Measurements from ENCODE around the gene RANBP1. TPM values are rescaled to one million over a fixed set of nuclear protein-coding genes. Genes with fewer than 3 reads are reported as not detected.

Gene RANBP1
- total RNA-seq, 1 donor from 2014 or later, result 85.1 TPM

DNA sequence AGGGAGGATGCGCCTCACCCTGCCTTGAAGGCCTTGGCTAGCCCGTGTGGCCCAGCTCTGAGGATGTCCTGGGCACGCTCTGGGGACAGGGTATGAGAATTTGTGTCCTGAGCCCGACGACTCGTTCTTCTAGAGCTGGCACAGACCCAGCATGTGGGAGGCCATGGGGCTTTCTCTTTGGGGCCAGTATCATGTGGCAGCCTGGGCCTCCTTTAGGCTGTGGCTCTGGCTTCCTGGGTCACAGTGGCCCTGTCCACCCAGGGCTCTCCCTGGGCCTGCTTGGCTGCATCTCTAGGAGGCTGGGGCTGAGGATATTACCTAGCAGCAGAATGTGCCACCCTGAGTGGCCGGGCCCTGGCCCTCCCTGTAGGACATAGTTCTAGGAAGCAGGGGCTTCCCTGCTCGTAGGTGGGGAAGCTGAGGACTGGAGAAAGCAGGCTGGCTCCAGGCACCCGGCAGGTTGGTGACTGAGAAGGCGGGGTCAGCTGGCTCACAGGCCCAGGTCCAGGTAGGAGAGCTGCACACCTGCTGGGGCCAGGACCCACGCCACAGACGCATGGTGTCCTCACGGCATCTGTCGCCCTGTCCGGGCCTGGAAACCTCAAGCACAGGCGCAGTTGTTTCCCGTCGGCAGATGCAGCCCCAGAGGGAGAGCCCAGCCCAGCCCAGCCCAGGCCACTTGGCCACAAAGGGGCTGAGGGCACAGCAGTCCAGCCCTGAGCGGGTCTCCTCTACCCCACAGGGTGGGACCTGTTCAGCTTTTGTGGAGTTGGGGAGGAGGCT is 28.2 kb downstream of the RANBP1 start:
- H3K9me3 ChIP-seq (ENCODE audit: control insufficient read depth in 3 of 3, low read length in 3 of 3), result no peaks in the 10 kb centered on the region
- no peaks in the 10 kb centered on the region for H3K27me3 ChIP-seq (ENCODE audit: control insufficient read depth in 3 of 3, insufficient read depth in 3 of 3, low read length in 3 of 3)
- H3K4me1 ChIP-seq (ENCODE audit: control insufficient read depth in 3 of 3, insufficient read depth in 3 of 3, low read length in 3 of 3), result no peaks in the 10 kb centered on the region
- H3K27ac ChIP-seq (ENCODE audit: low read depth, low read length), result no peak overlapping the region
- H3K4me3 ChIP-seq (ENCODE audit: low read length in 3 of 3), result no peak overlapping the region
- H3K9ac ChIP-seq (ENCODE audit: low read depth in 1 of 3, low read length in 3 of 3), result no peak overlapping the region
- H3K36me3 ChIP-seq (ENCODE audit: control insufficient read depth in 3 of 3, insufficient read depth in 3 of 3, low read length in 3 of 3), result peaks cover 11 to 16% (median 15%) of the 10 kb centered on the region in 3 donors

DNA sequence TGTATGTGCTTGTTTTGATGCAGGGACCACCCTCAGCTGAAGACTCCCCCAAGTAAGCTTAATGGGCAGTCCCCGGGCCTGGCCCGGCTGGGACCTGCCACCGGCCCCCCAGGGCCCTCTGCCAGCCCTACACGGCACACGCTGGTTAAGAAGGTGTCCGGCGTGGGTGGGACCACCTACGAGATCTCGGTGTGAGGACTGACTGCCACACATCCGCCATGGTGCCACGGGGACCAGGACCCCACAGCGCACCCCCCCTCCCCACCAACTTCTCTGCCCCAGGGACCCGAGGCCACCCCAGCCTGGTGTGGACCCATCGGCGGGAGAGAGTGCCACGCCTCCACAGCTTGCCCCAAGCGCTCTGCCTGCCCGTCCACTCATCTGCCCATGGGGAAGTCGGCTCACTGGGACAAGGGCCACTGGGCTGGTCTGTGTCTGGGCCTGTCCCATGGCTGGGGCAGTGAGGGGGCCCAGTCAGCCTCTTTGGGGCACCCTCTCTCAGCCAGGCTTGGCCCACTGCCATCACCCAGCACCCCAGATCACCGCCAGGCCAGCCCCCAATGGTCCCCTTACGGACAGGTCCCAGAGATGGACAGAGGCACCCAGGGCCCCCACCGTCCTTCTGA is 29.4 kb downstream of the RANBP1 start:
- Histone ChIP-seq H3K4me3 (ENCODE audit: low read length in 3 of 3) (no peak overlapping the region), H3K27ac (ENCODE audit: low read depth, low read length) (no peak overlapping the region), H3K27me3 (ENCODE audit: control insufficient read depth in 3 of 3, insufficient read depth in 3 of 3, low read length in 3 of 3) (no peaks in the 10 kb centered on the region), H3K9ac (ENCODE audit: low read depth in 1 of 3, low read length in 3 of 3) (no peak overlapping the region), H3K4me1 (ENCODE audit: control insufficient read depth in 3 of 3, insufficient read depth in 3 of 3, low read length in 3 of 3) (no peaks in the 10 kb centered on the region), H3K9me3 (ENCODE audit: control insufficient read depth in 3 of 3, low read length in 3 of 3) (no peaks in the 10 kb centered on the region), H3K36me3 (ENCODE audit: control insufficient read depth in 3 of 3, insufficient read depth in 3 of 3, low read length in 3 of 3) (peaks cover 7 to 11% (median 7%) of the 10 kb centered on the region in 3 donors)

DNA sequence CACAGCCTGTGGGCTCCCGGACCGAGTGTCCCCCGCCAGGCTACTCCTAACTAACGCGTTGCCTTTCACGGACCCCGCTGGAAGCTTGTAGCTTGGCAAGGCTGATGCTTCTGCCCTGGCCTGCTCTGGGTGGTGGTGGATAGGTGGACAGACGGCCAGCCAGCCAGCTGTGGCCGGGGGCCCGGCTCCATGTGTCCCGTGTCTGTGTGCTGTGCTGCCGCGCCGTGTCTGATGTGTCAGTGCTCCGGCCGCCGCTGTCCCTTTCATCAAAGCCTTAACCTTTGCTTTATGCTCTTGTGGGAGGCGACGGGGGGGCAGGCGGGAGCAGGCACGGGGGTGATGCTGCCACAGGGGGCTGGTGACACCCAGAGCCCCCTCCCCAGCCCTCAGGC is 29.9 kb downstream of the RANBP1 start:
- Histone ChIP-seq H3K27me3 (ENCODE audit: control insufficient read depth in 3 of 3, insufficient read depth in 3 of 3, low read length in 3 of 3) (no peaks in the 10 kb centered on the region), H3K36me3 (ENCODE audit: control insufficient read depth in 3 of 3, insufficient read depth in 3 of 3, low read length in 3 of 3) (peaks cover 7 to 11% (median 7%) of the 10 kb centered on the region in 3 donors), H3K4me3 (ENCODE audit: low read length in 3 of 3) (no peak overlapping the region), H3K4me1 (ENCODE audit: control insufficient read depth in 3 of 3, insufficient read depth in 3 of 3, low read length in 3 of 3) (no peaks in the 10 kb centered on the region), H3K9ac (ENCODE audit: low read depth in 1 of 3, low read length in 3 of 3) (no peak overlapping the region), H3K27ac (ENCODE audit: low read depth, low read length) (no peak overlapping the region), H3K9me3 (ENCODE audit: control insufficient read depth in 3 of 3, low read length in 3 of 3) (no peaks in the 10 kb centered on the region)

DNA sequence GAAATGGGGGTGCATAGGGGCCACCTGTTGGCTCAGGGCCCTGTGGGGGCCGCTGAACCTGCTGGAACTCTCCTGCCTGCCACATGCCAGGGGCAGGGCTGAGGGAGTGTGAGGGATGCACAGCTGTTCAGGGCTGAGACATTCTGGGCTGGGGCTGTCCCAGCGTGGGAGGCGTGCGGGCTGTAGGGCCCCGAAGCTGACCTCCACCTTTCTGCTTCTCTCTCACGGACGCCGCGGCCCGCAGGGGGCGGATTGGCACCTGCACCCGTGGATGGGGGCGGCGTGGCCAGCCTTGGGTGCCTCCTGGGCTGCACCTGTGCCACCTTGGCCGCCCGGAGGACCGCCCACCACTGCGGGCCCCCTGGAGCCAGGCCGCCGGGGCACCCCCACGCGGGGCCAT is 30.9 kb downstream of the RANBP1 start:
- Histone ChIP-seq H3K27me3 (ENCODE audit: control insufficient read depth in 3 of 3, insufficient read depth in 3 of 3, low read length in 3 of 3) (no peaks in the 10 kb centered on the region), H3K4me3 (ENCODE audit: low read length in 3 of 3) (no peak overlapping the region), H3K27ac (ENCODE audit: low read depth, low read length) (no peak overlapping the region), H3K9ac (ENCODE audit: low read depth in 1 of 3, low read length in 3 of 3) (no peak overlapping the region), H3K36me3 (ENCODE audit: control insufficient read depth in 3 of 3, insufficient read depth in 3 of 3, low read length in 3 of 3) (peaks cover 3 to 9% (median 3%) of the 10 kb centered on the region in 3 donors), H3K9me3 (ENCODE audit: control insufficient read depth in 3 of 3, low read length in 3 of 3) (no peaks in the 10 kb centered on the region), H3K4me1 (ENCODE audit: control insufficient read depth in 3 of 3, insufficient read depth in 3 of 3, low read length in 3 of 3) (no peaks in the 10 kb centered on the region)

DNA sequence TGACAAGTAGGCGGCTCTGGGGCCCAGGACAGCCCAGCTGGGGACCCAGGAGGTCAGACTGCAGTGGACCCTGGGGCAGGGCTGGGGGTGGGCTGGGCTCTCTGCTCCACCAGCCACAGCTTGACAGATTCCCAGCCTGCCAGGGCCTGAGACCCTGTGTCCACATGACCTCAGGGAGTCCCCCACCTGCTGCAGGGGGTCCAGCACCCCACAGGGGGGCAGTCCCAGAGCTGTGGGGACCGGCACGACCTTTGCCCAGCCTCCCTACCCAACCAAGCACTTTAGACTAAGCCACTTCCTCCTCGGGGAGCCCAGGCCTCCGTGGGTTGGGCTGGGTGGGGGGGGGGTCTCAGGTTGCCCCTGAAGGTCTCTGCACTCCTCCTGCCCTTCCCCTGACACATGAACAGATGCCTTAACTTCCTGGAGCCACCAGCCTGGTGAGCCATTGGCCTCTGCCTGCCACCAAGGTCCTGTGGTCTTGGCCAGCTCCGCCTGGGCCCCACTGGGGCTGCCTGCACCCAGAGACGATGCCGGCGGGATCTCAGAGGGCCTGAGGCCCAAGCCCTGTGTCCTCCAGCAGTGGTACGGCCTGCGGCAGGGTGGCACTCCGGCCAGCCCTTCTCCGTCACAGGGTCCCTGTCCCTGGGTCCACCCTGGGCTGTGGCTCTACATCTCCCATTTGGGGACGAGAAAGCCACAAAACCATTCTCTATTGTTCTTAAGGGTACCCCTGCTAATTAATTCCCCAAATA is 31.5 kb downstream of the RANBP1 start:
- Histone ChIP-seq H3K4me1 (ENCODE audit: control insufficient read depth in 3 of 3, insufficient read depth in 3 of 3, low read length in 3 of 3) (no peaks in the 10 kb centered on the region), H3K27me3 (ENCODE audit: control insufficient read depth in 3 of 3, insufficient read depth in 3 of 3, low read length in 3 of 3) (no peaks in the 10 kb centered on the region), H3K4me3 (ENCODE audit: low read length in 3 of 3) (no peak overlapping the region), H3K36me3 (ENCODE audit: control insufficient read depth in 3 of 3, insufficient read depth in 3 of 3, low read length in 3 of 3) (peaks cover under 1 to 9% (median 2%) of the 10 kb centered on the region in 3 donors), H3K27ac (ENCODE audit: low read depth, low read length) (no peak overlapping the region), H3K9ac (ENCODE audit: low read depth in 1 of 3, low read length in 3 of 3) (no peak overlapping the region), H3K9me3 (ENCODE audit: control insufficient read depth in 3 of 3, low read length in 3 of 3) (no peaks in the 10 kb centered on the region)

DNA sequence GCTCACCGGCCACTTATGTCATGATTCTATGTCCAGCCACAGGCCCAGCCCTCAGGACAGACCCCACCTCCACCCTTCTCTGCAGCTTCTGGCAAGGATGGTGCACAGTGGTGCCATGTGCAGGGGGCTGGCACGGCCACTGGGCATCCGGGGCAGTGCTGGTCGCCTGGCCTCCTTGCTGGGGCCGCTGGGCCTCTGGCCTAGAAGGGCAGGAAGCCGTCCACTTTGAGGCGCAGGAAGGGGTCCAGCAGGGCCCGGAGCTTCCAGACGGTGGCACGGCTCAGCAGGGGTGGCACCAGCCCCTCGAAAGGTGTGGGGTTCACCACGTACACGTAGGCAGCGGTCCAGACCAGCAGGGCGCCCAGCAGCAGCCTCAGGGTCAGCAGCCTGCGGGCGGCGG is 32.5 kb downstream of the RANBP1 start:
- Histone ChIP-seq H3K36me3 (ENCODE audit: control insufficient read depth in 3 of 3, insufficient read depth in 3 of 3, low read length in 3 of 3) (peaks cover 0 to 6% (median 2%) of the 10 kb centered on the region in 3 donors), H3K27me3 (ENCODE audit: control insufficient read depth in 3 of 3, insufficient read depth in 3 of 3, low read length in 3 of 3) (no peaks in the 10 kb centered on the region), H3K4me3 (ENCODE audit: low read length in 3 of 3) (no peak overlapping the region), H3K4me1 (ENCODE audit: control insufficient read depth in 3 of 3, insufficient read depth in 3 of 3, low read length in 3 of 3) (no peaks in the 10 kb centered on the region), H3K27ac (ENCODE audit: low read depth, low read length) (no peak overlapping the region), H3K9me3 (ENCODE audit: control insufficient read depth in 3 of 3, low read length in 3 of 3) (no peaks in the 10 kb centered on the region), H3K9ac (ENCODE audit: low read depth in 1 of 3, low read length in 3 of 3) (no peak overlapping the region)

DNA sequence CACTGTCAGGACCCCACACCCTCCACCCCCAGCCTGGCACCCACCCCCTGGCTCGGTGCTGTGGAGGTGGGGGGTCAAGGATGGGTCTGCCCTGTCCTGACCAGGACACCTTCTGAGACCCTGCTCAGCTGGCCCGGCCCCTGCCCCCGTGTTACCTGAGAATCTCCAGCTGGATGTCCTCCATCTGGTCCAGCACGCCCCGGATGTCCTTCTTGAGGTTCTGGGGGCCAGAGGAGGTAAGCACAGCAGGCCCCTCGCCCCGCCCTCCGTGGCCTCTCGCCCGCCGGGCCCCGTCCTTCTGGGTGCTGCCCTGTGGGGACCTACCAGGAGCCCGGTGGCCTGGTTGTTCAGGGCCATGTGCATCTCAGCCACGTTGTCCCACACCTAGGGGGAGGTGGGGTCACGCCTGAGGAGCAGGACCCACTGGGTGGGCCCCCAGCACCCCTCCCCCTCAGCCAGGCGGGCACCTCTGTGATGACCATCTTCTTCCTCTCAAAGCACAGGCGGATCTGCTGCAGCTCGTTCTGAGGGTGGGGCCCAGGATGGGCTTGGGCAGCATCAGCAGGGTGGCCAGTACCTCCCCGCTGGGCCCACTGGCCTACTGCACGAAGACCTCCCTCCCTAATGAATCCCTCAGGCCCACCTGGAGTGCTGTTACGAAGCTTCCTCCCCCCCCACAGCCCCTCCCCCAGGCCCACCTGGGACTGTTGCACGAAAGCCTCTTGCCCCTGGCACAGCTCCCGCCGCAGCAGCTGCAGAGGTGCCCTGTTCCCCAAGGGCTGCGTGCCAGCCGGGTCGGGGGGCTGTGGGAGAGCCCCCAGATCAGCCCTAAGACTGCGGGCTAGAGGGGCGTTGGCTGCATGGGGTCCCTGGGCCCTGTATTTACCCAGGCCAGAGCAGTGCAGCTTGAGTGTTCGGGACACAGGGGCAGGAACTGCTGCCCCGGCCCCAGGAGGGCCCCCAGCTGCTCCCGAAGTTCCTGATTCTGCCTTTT is 33.6 kb downstream of the RANBP1 start:
- Histone ChIP-seq H3K9ac (ENCODE audit: low read depth in 1 of 3, low read length in 3 of 3) (no peak overlapping the region), H3K27me3 (ENCODE audit: control insufficient read depth in 3 of 3, insufficient read depth in 3 of 3, low read length in 3 of 3) (peaks cover 0 to 7% (median 5%) of the 10 kb centered on the region in 3 donors), H3K9me3 (ENCODE audit: control insufficient read depth in 3 of 3, low read length in 3 of 3) (no peaks in the 10 kb centered on the region), H3K4me1 (ENCODE audit: control insufficient read depth in 3 of 3, insufficient read depth in 3 of 3, low read length in 3 of 3) (no peaks in the 10 kb centered on the region), H3K27ac (ENCODE audit: low read depth, low read length) (no peak overlapping the region), H3K4me3 (ENCODE audit: low read length in 3 of 3) (no peak overlapping the region), H3K36me3 (ENCODE audit: control insufficient read depth in 3 of 3, insufficient read depth in 3 of 3, low read length in 3 of 3) (no peaks in the 10 kb centered on the region)

DNA sequence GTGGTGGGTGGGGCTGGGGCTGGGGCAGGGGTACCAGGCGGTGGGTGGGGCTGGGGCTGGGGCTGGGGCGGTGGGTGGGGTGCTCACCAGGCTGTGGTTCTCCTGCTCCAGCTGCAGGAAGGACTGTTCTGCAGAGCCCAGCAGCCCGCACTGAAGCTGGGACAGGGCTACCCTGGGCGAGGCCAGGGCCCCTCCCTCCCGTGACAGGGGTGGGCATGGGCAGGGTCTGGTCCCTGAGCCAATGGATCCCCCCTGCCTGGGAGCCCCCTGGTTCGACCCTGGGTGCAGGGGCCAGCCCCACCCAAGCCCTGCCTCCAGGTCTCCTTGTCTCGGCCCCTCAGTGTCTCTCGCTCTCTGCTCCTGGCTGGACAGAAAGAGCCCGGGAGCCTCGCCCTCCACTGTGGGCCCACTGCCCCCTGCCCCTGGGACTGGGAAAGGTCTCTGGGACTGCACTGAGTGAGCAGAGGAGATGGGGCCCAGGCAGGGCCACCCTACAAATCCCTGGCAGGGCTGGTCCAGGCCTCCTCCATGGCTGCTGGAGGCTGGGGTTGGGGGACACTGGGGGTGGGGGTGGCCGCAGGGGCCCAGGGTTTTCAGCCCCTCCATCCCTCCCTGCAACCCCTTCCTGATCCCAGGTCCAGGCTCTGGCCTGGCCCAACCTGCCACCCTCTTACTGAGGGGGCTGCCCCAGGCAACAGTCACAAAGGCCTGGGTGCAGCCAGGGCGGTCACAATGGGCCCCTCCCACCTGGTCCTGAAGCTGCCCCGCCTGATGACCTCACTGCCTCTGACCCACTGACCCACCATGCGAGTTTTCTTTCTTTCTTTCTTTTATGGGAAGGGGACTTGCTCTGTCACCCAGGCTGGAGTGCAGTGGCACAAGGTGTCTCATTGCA is 34.7 kb downstream of the RANBP1 start, which contains the start of gene CCDC188:
CCDC188 (minus strand) TSS at position 675 of the 895 bp plus-strand sequence; CDS start at position 606, 69 bp downstream.
- Histone ChIP-seq H3K27ac (ENCODE audit: low read depth, low read length) (no peak within 1 kb of the TSS), H3K4me1 (ENCODE audit: control insufficient read depth in 3 of 3, insufficient read depth in 3 of 3, low read length in 3 of 3) (peaks cover 0 to 3% (median 0%) of the 10 kb centered on the region in 3 donors), H3K4me3 (ENCODE audit: low read length in 3 of 3) (no peak within 1 kb of the TSS), H3K9ac (ENCODE audit: low read depth in 1 of 3, low read length in 3 of 3) (no peak within 1 kb of the TSS), H3K9me3 (ENCODE audit: control insufficient read depth in 3 of 3, low read length in 3 of 3) (no peaks in the 10 kb centered on the region), H3K27me3 (ENCODE audit: control insufficient read depth in 3 of 3, insufficient read depth in 3 of 3, low read length in 3 of 3) (peaks cover 0 to 12% (median 5%) of the 10 kb centered on the region in 3 donors), H3K36me3 (ENCODE audit: control insufficient read depth in 3 of 3, insufficient read depth in 3 of 3, low read length in 3 of 3) (no peaks in the 10 kb centered on the region)

Measured in skeletal muscle tissue (tissue), 4 donors.